Ureter (tissue), 1 donor: ENCODE measurements around the gene EGFL8. TPM values are rescaled to one million over a fixed set of nuclear protein-coding genes. Genes with fewer than 3 reads are reported as not detected.
"Not testable (repeated sequence)": the region's sequence is repeated elsewhere in the genome, so short reads cannot be mapped to it uniquely, and the experiment has no call there.

Experiments used
- DNase-seq: peaks from one replicate; pipeline ENCODE4 v3.0.0-alpha.2; 2020; ENCODE audit warnings: low spot score
- total RNA-seq: library from RNA; stranded (reverse); gene quantifications from one replicate; pipeline ENCODE4 v1.2.4, GENCODE V29; 2023
- donor health status: DM: yes; HTN: yes; CAD: no.

Gene EGFL8
- total RNA-seq, 1 donor from 2014 or later, result 26.3 TPM

- peak; percentile 90 for DNase-seq
Observed at GRCh38 chr6:32195902-32196681, 31.7 kb downstream of the EGFL8 start.

- no peak for DNase-seq
Observed at GRCh38 chr6:32196682-32197616, 32.6 kb downstream of the EGFL8 start.

GRCh38 chr6:32198345-32198696, 33.9 kb downstream of the EGFL8 start:
- no peak for DNase-seq

GRCh38 chr6:32198866-32199265, 34.5 kb downstream of the EGFL8 start:
- DNase-seq, result no peak

- no peak for DNase-seq
Observed at GRCh38 chr6:32200711-32201475, 36.5 kb downstream of the EGFL8 start.

GRCh38 chr6:32202186-32202585, 37.8 kb downstream of the EGFL8 start:
- DNase-seq, result no peak

GRCh38 chr6:32203426-32204267, 39.3 kb downstream of the EGFL8 start:
- no peak for DNase-seq

- no peak for DNase-seq
Observed at GRCh38 chr6:32204268-32204715, 39.9 kb downstream of the EGFL8 start.

- no peak for DNase-seq
Observed at GRCh38 chr6:32208996-32209395, 44.6 kb downstream of the EGFL8 start.

GRCh38 chr6:32210191-32210601, 45.8 kb downstream of the EGFL8 start:
- DNase-seq, result no peak

- not testable (repeated sequence) for DNase-seq
Observed at GRCh38 chr6:32211432-32211831, 47.0 kb downstream of the EGFL8 start.

GRCh38 chr6:32212076-32212760, 47.8 kb downstream of the EGFL8 start:
- DNase-seq, result no peak

GRCh38 chr6:32213649-32214048, 49.3 kb downstream of the EGFL8 start:
- no peak for DNase-seq

- no peak for DNase-seq
Observed at GRCh38 chr6:32214126-32214525, 49.7 kb downstream of the EGFL8 start.

GRCh38 chr6:32215617-32216016, 51.2 kb downstream of the EGFL8 start:
- no peak for DNase-seq

- DNase-seq, result no peak
Observed at GRCh38 chr6:32216285-32216684, 51.9 kb downstream of the EGFL8 start.

GRCh38 chr6:32216998-32217397, 52.6 kb downstream of the EGFL8 start:
- DNase-seq, result no peak
